PC-9 (cell line): ENCODE results near the gene PSMD13. TPM values are rescaled to one million over a fixed set of nuclear protein-coding genes. Genes with fewer than 3 reads are reported as not detected.

Experiments used
- BruUV-seq: library from RNA; stranded (reverse); fragments of 400-500 nt; replicated peaks from 2 replicates; lab custom pipeline; 2021; lab: Mats Ljungman, UMichigan
- CTCF ChIA-PET: fragments of 300-600 bp; sonication (Branson Sonifier 250); formaldehyde crosslinking; loops from one replicate; lab custom pipeline; 2022; ENCODE audit warnings: antibody characterized with exemption; lab: Charles Lee
- POLR2A ChIA-PET: fragments of 300-600 bp; sonication (Branson Sonifier 250); formaldehyde crosslinking; loops from one replicate; lab custom pipeline; 2022; ENCODE audit warnings: antibody characterized with exemption; ENCODE audit not compliant: unreplicated experiment; lab: Charles Lee
- DNase-seq, 2 experiments: peaks; one replicate each; pipeline versions ENCODE4 v3.0.0 to v3.0.0-alpha.2; 2015 to 2022; ENCODE audit warnings: mixed read lengths in 1 of 2
- H2AFZ ChIP-seq: fragments of 200-600 bp; sonication (generic); 2 replicates; pipeline ENCODE4 v1.8.1; 2017; ENCODE audit warnings: antibody characterized with exemption
- H3F3A ChIP-seq: fragments of 200-600 bp; sonication (generic); 2 replicates; pipeline ENCODE4 v1.8.1; 2017; ENCODE audit warnings: antibody characterized with exemption, mild to moderate bottlenecking, low read depth; ENCODE audit not compliant: insufficient read depth
- H3K27ac ChIP-seq: fragments of 200-600 bp; sonication (generic); 2 replicates; pipeline ENCODE4 v1.6.1; 2016; ENCODE audit warnings: mixed run types
- H3K27me3 ChIP-seq: fragments of 200-600 bp; sonication (generic); 2 replicates; pipeline ENCODE4 v1.6.1; 2016; ENCODE audit warnings: low read depth, mixed run types; ENCODE audit not compliant: insufficient read depth
- H3K36me3 ChIP-seq: fragments of 200-600 bp; sonication (generic); 2 replicates; pipeline ENCODE4 v1.6.1; 2016; ENCODE audit warnings: low read depth, mixed run types
- H3K4me1 ChIP-seq: fragments of 200-600 bp; sonication (generic); replicated peaks from 2 replicates; pipeline ENCODE4 v1.6.1; 2016; ENCODE audit warnings: mixed run types; ENCODE audit not compliant: insufficient read depth
- H3K4me2 ChIP-seq: fragments of 200-600 bp; sonication (generic); 2 replicates; pipeline ENCODE4 v1.6.1; 2017; ENCODE audit warnings: mixed run types
- H3K4me3 ChIP-seq: fragments of 200-600 bp; sonication (generic); 2 replicates; pipeline ENCODE4 v1.6.1; 2016; ENCODE audit warnings: mixed run types
- H3K79me2 ChIP-seq: fragments of 200-600 bp; sonication (generic); 2 replicates; pipeline ENCODE4 v1.6.1; 2017; ENCODE audit warnings: low read depth, mixed run types
- H3K9me2 ChIP-seq: fragments of 200-600 bp; sonication (generic); 2 replicates; pipeline ENCODE4 v1.8.1; 2017; ENCODE audit warnings: mild to moderate bottlenecking; ENCODE audit not compliant: insufficient read depth
- H3K9me3 ChIP-seq: fragments of 200-600 bp; sonication (generic); 2 replicates; pipeline ENCODE4 v1.8.1; 2016; ENCODE audit warnings: low read depth; ENCODE audit not compliant: insufficient read depth
- H4K20me1 ChIP-seq: fragments of 200-600 bp; sonication (generic); 2 replicates; pipeline ENCODE4 v1.8.1; 2017; ENCODE audit not compliant: insufficient read depth
- CTCF ChIP-seq: fragments of 200-600 bp; sonication (generic); conservative IDR thresholded peaks from 2 replicates; pipeline ENCODE4 v1.6.1; 2017; ENCODE audit warnings: mixed run types, antibody characterized with exemption, mild to moderate bottlenecking, moderate library complexity
- EZH2 ChIP-seq: fragments of 200-600 bp; sonication (generic); IDR thresholded peaks from 2 replicates; pipeline ENCODE4 v1.8.0; 2017; ENCODE audit warnings: antibody characterized with exemption, low read depth
- intact Hi-C: fragments of 100-400 bp; cut with micrococcal nuclease; formaldehyde crosslinking; loops from one replicate; pipeline ENCODE4 v1.10.0; 2022; ENCODE audit not compliant: unreplicated experiment
- total RNA-seq: library from RNA; stranded (reverse); gene quantifications from 2 replicates; pipeline ENCODE4 v1.2.3, GENCODE V29; 2021

The PSMD13 gene
- total RNA-seq, 1 experiment from 2014 or later = 143 TPM

- H3K9me2 ChIP-seq = no peaks in the 10 kb centered on the region
- POLR2A ChIA-PET = interaction anchor here (0.7 kb wide), 1 partner anchor 10 kb away, joined by 8 read pairs; no protein-coding TSS in a partner anchor
- no peak overlapping the region for H3K4me2 ChIP-seq
- no peak overlapping the region for H3K4me3 ChIP-seq
- CTCF ChIA-PET = interaction anchor here (0.5 kb wide), 1 partner anchor 9 kb away, joined by 5 read pairs; no protein-coding TSS in a partner anchor
- no peak for DNase-seq
- no peaks in the 10 kb centered on the region for H3K9me3 ChIP-seq
- no peaks in the 10 kb centered on the region for H3K79me2 ChIP-seq
- TF ChIP-seq EZH2 (no peak), CTCF (no peak)
- H3K27me3 ChIP-seq = no peaks in the 10 kb centered on the region
- H3K27ac ChIP-seq = no peak overlapping the region
- no peak overlapping the region for H2AFZ ChIP-seq
- no peaks in the 10 kb centered on the region for H3K4me1 ChIP-seq
- BruUV-seq = no TSS peak
- intact Hi-C loops = no loop called here
- 0 out of 2 replicates have a peak, but pooled peaks cover 3% of the 10 kb centered on the region for H3F3A ChIP-seq
- H4K20me1 ChIP-seq = no peaks in the 10 kb centered on the region
- no peaks in the 10 kb centered on the region for H3K36me3 ChIP-seq
These were observed 20.4 kb downstream of the PSMD13 start for GRCh38 chr11:256952-257737.

GRCh38 chr11:257766-258493, 21.2 kb downstream of the PSMD13 start:
- ChIA-PET POLR2A (interaction anchor here (0.7 kb wide), 1 partner anchor 9 kb away, joined by 8 read pairs; no protein-coding TSS in a partner anchor), CTCF (no interaction called here)
- Histone ChIP-seq H3K4me3 (no peak overlapping the region), H3K4me2 (no peak overlapping the region), H3K9me2 (no peaks in the 10 kb centered on the region), H3F3A (no peaks in the 10 kb centered on the region), H4K20me1 (no peaks in the 10 kb centered on the region), H3K27ac (no peak overlapping the region), H3K36me3 (no peaks in the 10 kb centered on the region), H3K27me3 (no peaks in the 10 kb centered on the region), H3K9me3 (no peaks in the 10 kb centered on the region), H2AFZ (no peak overlapping the region), H3K79me2 (no peaks in the 10 kb centered on the region), H3K4me1 (no peaks in the 10 kb centered on the region)
- 0 out of 2 replicates have a peak, but pooled peaks have one; percentile 37 for TF ChIP-seq CTCF
- TF ChIP-seq EZH2 = no peak
- intact Hi-C loops = no loop called here
- BruUV-seq = no TSS peak
- DNase-seq = no peak

- ChIA-PET CTCF (no interaction called here), POLR2A (interaction anchor here (0.6 kb wide), 1 partner anchor 104 kb away, joined by 4 read pairs; no protein-coding TSS in a partner anchor)
- Histone ChIP-seq H3K9me3 (no peaks in the 10 kb centered on the region), H3K9me2 (no peaks in the 10 kb centered on the region), H3F3A (no peaks in the 10 kb centered on the region), H3K79me2 (no peaks in the 10 kb centered on the region), H3K4me3 (no peak overlapping the region), H3K36me3 (no peaks in the 10 kb centered on the region), H3K27ac (no peak overlapping the region), H3K27me3 (no peaks in the 10 kb centered on the region), H3K4me1 (no peaks in the 10 kb centered on the region), H3K4me2 (no peak overlapping the region), H4K20me1 (no peaks in the 10 kb centered on the region), H2AFZ (no peak overlapping the region)
- no peak for DNase-seq
- TF ChIP-seq EZH2 = no peak
- no peak for TF ChIP-seq CTCF
- no TSS peak for BruUV-seq
- intact Hi-C loops = no loop called here
These were observed 22.6 kb downstream of the PSMD13 start for GRCh38 chr11:259413-259812.
